GM12878 (cell line): ENCODE results near the gene TBC1D5.

Experiments used
- BACH1 ChIP-seq: fragments of 450-650 bp; IDR thresholded peaks from 2 replicates; pipeline ENCODE4 v1.6.1; 2017; ENCODE audit warnings: mild to moderate bottlenecking, borderline replicate concordance
- ETV6 ChIP-seq, 2 experiments: fragments of 450-650 bp in 1 of 2; IDR thresholded peaks in 1 of 2; conservative IDR thresholded peaks in 1 of 2; 2 replicates each; pipeline ENCODE4 v1.6.1; 2014; ENCODE audit warnings: antibody characterized with exemption in 1 of 2, borderline replicate concordance in 1 of 2, low read depth in 1 of 2, mild to moderate bottlenecking in 1 of 2, moderate library complexity in 1 of 2
- EZH2 ChIP-seq: IDR thresholded peaks from 2 replicates; pipeline ENCODE4 v1.6.1; 2012; ENCODE audit warnings: low read depth, mild to moderate bottlenecking, control low read depth, inconsistent platforms, low read length, borderline replicate concordance; ENCODE audit not compliant: control insufficient read depth
- HCFC1 ChIP-seq: fragments of 150-350 bp; IDR thresholded peaks from 2 replicates; pipeline ENCODE4 v1.6.1; 2014; ENCODE audit warnings: low read length
- POLR2A ChIP-seq: IDR thresholded peaks from 2 replicates; pipeline ENCODE4 v1.6.1; 2011; ENCODE audit warnings: low read depth, mild to moderate bottlenecking, low read length
- POU2F2 ChIP-seq: IDR thresholded peaks from 3 replicates; pipeline ENCODE4 v1.6.1; 2011; ENCODE audit warnings: low read depth, mild to moderate bottlenecking, low read length, borderline replicate concordance
- RELA ChIP-seq: fragments of 450-650 bp; IDR thresholded peaks from 2 replicates; pipeline ENCODE4 v1.8.0; 2014; ENCODE audit warnings: borderline replicate concordance; ENCODE audit not compliant: partially characterized antibody
- USF1 ChIP-seq: IDR thresholded peaks from 2 replicates; pipeline ENCODE4 v1.6.1; 2011; ENCODE audit warnings: borderline replicate concordance, low read depth, mild to moderate bottlenecking, moderate library complexity, mixed read lengths, low read length; ENCODE audit not compliant: insufficient read depth; ENCODE audit errors: extremely low read length
- ZNF274 ChIP-seq: IDR thresholded peaks from one replicate; pipeline ENCODE4 v1.8.0; 2011; ENCODE audit not compliant: insufficient read length, insufficient read depth
- TF ChIP-seq, protein P1 (sequence below), 3 experiments: IDR thresholded peaks in 2 of 3; conservative IDR thresholded peaks in 1 of 3; 2 replicates each; pipeline ENCODE4 v1.5.1; 2011; ENCODE audit warnings: low read depth in 3 of 3, low read length in 3 of 3, mild to moderate bottlenecking in 3 of 3, control low read depth in 2 of 3, moderate library complexity in 2 of 3, inconsistent platforms in 1 of 3, mixed read lengths in 1 of 3; ENCODE audit not compliant: control insufficient read depth in 2 of 3, insufficient read depth in 1 of 3; ENCODE audit errors: extremely low read depth in 1 of 3

- TF ChIP-seq BACH1, result no peak
- no peak for TF ChIP-seq USF1
- no peak for TF ChIP-seq POLR2A
- TF ChIP-seq ETV6 (conservative IDR thresholded peaks at IDR 0.05 in 1 of 2, IDR thresholded peaks at IDR 0.05 in 1 of 2; ENCODE audit: borderline replicate concordance in 1 of 2, low read depth in 1 of 2), result no peak
- no peak for TF ChIP-seq ZNF274
- TF ChIP-seq, protein P1, sequence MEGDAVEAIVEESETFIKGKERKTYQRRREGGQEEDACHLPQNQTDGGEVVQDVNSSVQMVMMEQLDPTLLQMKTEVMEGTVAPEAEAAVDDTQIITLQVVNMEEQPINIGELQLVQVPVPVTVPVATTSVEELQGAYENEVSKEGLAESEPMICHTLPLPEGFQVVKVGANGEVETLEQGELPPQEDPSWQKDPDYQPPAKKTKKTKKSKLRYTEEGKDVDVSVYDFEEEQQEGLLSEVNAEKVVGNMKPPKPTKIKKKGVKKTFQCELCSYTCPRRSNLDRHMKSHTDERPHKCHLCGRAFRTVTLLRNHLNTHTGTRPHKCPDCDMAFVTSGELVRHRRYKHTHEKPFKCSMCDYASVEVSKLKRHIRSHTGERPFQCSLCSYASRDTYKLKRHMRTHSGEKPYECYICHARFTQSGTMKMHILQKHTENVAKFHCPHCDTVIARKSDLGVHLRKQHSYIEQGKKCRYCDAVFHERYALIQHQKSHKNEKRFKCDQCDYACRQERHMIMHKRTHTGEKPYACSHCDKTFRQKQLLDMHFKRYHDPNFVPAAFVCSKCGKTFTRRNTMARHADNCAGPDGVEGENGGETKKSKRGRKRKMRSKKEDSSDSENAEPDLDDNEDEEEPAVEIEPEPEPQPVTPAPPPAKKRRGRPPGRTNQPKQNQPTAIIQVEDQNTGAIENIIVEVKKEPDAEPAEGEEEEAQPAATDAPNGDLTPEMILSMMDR (IDR thresholded peaks at IDR 0.05 in 2 of 3, conservative IDR thresholded peaks at IDR 0.05 in 1 of 3; ENCODE audit: control insufficient read depth in 2 of 3, extremely low read depth in 1 of 3, insufficient read depth in 1 of 3, low read depth in 3 of 3, low read length in 3 of 3), result no peak
- no peak for TF ChIP-seq EZH2
- no peak for TF ChIP-seq RELA
- no peak for TF ChIP-seq HCFC1
- no peak for TF ChIP-seq POU2F2
These were observed 10.0 kb upstream of the TBC1D5 start for GRCh38 chr3:17752436-17752835.
